IMR-90 (cell line): Measurements from ENCODE around the gene CCNYL1. TPM values are rescaled to one million over a fixed set of nuclear protein-coding genes. Genes with fewer than 3 reads are reported as not detected.

Experiments
- ATAC-seq: fragments of 200-7000 bp; cut with Tn5 transposase; 2 replicates; pipeline ENCODE4 v1.9.1; 2020; ENCODE audit warnings: low read depth, mild to moderate bottlenecking, moderate library complexity
- BruUV-seq: library from RNA; stranded (reverse); fragments of 400-500 nt; replicated peaks from 2 replicates; lab custom pipeline; 2021; lab: Mats Ljungman, UMichigan
- CTCF ChIA-PET: fragments of 300-600 bp; formaldehyde crosslinking; extraction: SDS; loops from one replicate; lab custom pipeline; 2021; ENCODE audit warnings: antibody characterized with exemption; lab: Yijun Ruan, JAX
- POLR2A ChIA-PET: fragments of 300-600 bp; sonication (Branson Sonifier 250); formaldehyde crosslinking; loops from one replicate; lab custom pipeline; 2022; ENCODE audit warnings: antibody characterized with exemption; ENCODE audit not compliant: unreplicated experiment; lab: Charles Lee
- DNase-seq: peaks from one replicate; pipeline ENCODE4 v3.0.0; 2013
- H2AFZ ChIP-seq: replicated peaks from 2 replicates; pipeline ENCODE3; 2013; ENCODE audit warnings: low read length, mild to moderate bottlenecking; ENCODE audit not compliant: poor library complexity
- H2AK5ac ChIP-seq: 2 replicates; pipeline ENCODE4 v1.6.1; 2013; ENCODE audit warnings: low read depth, low read length, inconsistent platforms
- H2AK9ac ChIP-seq: replicated peaks from 2 replicates; pipeline ENCODE3; 2013; ENCODE audit warnings: mild to moderate bottlenecking, low read depth, low read length, moderate library complexity; ENCODE audit not compliant: poor library complexity
- H2BK120ac ChIP-seq: 2 replicates; pipeline ENCODE4 v1.6.1; 2013; ENCODE audit warnings: low read depth, low read length, inconsistent platforms
- H2BK15ac ChIP-seq: 3 replicates; pipeline ENCODE4 v1.6.1; 2013; ENCODE audit warnings: low read depth, low read length, inconsistent platforms
- H2BK20ac ChIP-seq: 2 replicates; pipeline ENCODE4 v1.6.1; 2013; ENCODE audit warnings: low read depth, mild to moderate bottlenecking, inconsistent platforms, low read length, moderate library complexity
- H2BK5ac ChIP-seq: 2 replicates; pipeline ENCODE4 v1.6.1; 2013; ENCODE audit warnings: mild to moderate bottlenecking, low read depth, low read length, inconsistent platforms; ENCODE audit not compliant: poor library complexity, severe bottlenecking
- H3K14ac ChIP-seq: replicated peaks from 2 replicates; pipeline ENCODE4 v1.6.1; 2013; ENCODE audit warnings: low read depth, low read length, inconsistent platforms
- H3K18ac ChIP-seq: 2 replicates; pipeline ENCODE4 v1.6.1; 2013; ENCODE audit warnings: low read depth, low read length, control low read depth
- H3K23ac ChIP-seq: 2 replicates; pipeline ENCODE4 v1.6.1; 2013; ENCODE audit warnings: low read depth, low read length, inconsistent platforms
- H3K27ac ChIP-seq: 2 replicates; pipeline ENCODE4 v1.5.1; 2013; ENCODE audit warnings: mild to moderate bottlenecking, control low read depth, low read length; ENCODE audit not compliant: insufficient read depth
- H3K27me3 ChIP-seq: 2 replicates; pipeline ENCODE4 v1.6.1; 2013; ENCODE audit warnings: low read length; ENCODE audit not compliant: control insufficient read depth, insufficient read depth
- H3K36me3 ChIP-seq: 2 replicates; pipeline ENCODE4 v1.6.1; 2013; ENCODE audit warnings: low read length, mixed read lengths; ENCODE audit not compliant: control insufficient read depth, insufficient read depth
- H3K4ac ChIP-seq: 2 replicates; pipeline ENCODE4 v1.6.1; 2013; ENCODE audit warnings: low read depth, low read length, inconsistent platforms
- H3K4me1 ChIP-seq: 2 replicates; pipeline ENCODE4 v1.6.1; 2013; ENCODE audit warnings: low read length, mixed read lengths; ENCODE audit not compliant: control insufficient read depth, insufficient read depth
- H3K4me2 ChIP-seq: 2 replicates; pipeline ENCODE4 v1.6.1; 2013; ENCODE audit warnings: low read depth, mild to moderate bottlenecking, control low read depth, low read length, moderate library complexity
- H3K4me3 ChIP-seq: 2 replicates; pipeline ENCODE4 v1.5.1; 2013; ENCODE audit warnings: low read depth, mild to moderate bottlenecking, control low read depth, low read length, moderate library complexity; ENCODE audit not compliant: insufficient read depth
- H3K56ac ChIP-seq: 2 replicates; pipeline ENCODE4 v1.6.1; 2013; ENCODE audit warnings: low read length, inconsistent platforms; ENCODE audit not compliant: insufficient read depth; ENCODE audit errors: extremely low read depth
- H3K79me1 ChIP-seq, 2 experiments: 2 replicates each; pipeline ENCODE4 v1.6.1; 2013; ENCODE audit warnings: low read length in 2 of 2, inconsistent platforms in 1 of 2, low read depth in 1 of 2
- H3K9ac ChIP-seq: 2 replicates; pipeline ENCODE4 v1.6.1; 2013; ENCODE audit warnings: low read depth, low read length, control low read depth
- H3K9me1 ChIP-seq: 2 replicates; pipeline ENCODE4 v1.6.1; 2013; ENCODE audit warnings: low read length, inconsistent platforms; ENCODE audit not compliant: insufficient read depth
- H3K9me3 ChIP-seq: 2 replicates; pipeline ENCODE4 v1.6.1; 2013; ENCODE audit warnings: low read length; ENCODE audit not compliant: control insufficient read depth, insufficient read depth
- H4K20me1 ChIP-seq: 2 replicates; pipeline ENCODE4 v1.6.1; 2013; ENCODE audit warnings: low read length, inconsistent platforms; ENCODE audit not compliant: insufficient read depth
- H4K5ac ChIP-seq: 2 replicates; pipeline ENCODE4 v1.6.1; 2013; ENCODE audit warnings: mild to moderate bottlenecking, low read depth, low read length, control low read depth
- H4K8ac ChIP-seq, 2 experiments: 2 replicates each; pipeline ENCODE4 v1.6.1; 2013; ENCODE audit warnings: low read depth in 2 of 2, low read length in 2 of 2, control low read depth in 1 of 2, inconsistent platforms in 1 of 2
- H4K91ac ChIP-seq: 2 replicates; pipeline ENCODE4 v1.6.1; 2013; ENCODE audit warnings: low read depth, low read length, inconsistent platforms; ENCODE audit not compliant: insufficient read depth
- BHLHE40 ChIP-seq: fragments of 150-350 bp; IDR thresholded peaks from 2 replicates; pipeline ENCODE4 v1.6.1; 2016; ENCODE audit warnings: mild to moderate bottlenecking, low read depth, low read length
- CEBPB ChIP-seq: IDR thresholded peaks from 2 replicates; pipeline ENCODE4 v1.6.1; 2012; ENCODE audit warnings: low read depth, low read length, improper control_type of control experiment
- CHD1 ChIP-seq: IDR thresholded peaks from 2 replicates; pipeline ENCODE4 v1.6.1; 2012; ENCODE audit warnings: low read depth, low read length, improper control_type of control experiment
- FOS ChIP-seq: fragments of 150-350 bp; IDR thresholded peaks from 2 replicates; pipeline ENCODE4 v1.6.1; 2016; ENCODE audit warnings: low read depth, low read length
- MAFK ChIP-seq: IDR thresholded peaks from 2 replicates; pipeline ENCODE4 v1.6.1; 2012; ENCODE audit warnings: low read depth, low read length, improper control_type of control experiment
- MAZ ChIP-seq: IDR thresholded peaks from 2 replicates; pipeline ENCODE4 v1.6.1; 2012; ENCODE audit warnings: low read depth, mild to moderate bottlenecking, low read length, improper control_type of control experiment, moderate library complexity, borderline replicate concordance
- MXI1 ChIP-seq: IDR thresholded peaks from 2 replicates; pipeline ENCODE4 v1.6.1; 2012; ENCODE audit warnings: low read depth, mild to moderate bottlenecking, low read length, moderate library complexity, borderline replicate concordance
- NFE2L2 ChIP-seq: fragments of 150-350 bp; IDR thresholded peaks from 2 replicates; pipeline ENCODE4 v1.6.1; 2016; ENCODE audit warnings: low read depth, mild to moderate bottlenecking, low read length
- POLR2A ChIP-seq: IDR thresholded peaks from 2 replicates; pipeline ENCODE4 v1.6.1; 2012; ENCODE audit warnings: mild to moderate bottlenecking, low read depth, low read length
- RAD21 ChIP-seq: IDR thresholded peaks from 2 replicates; pipeline ENCODE4 v1.6.1; 2012; ENCODE audit warnings: low read length, improper control_type of control experiment
- RCOR1 ChIP-seq: IDR thresholded peaks from 2 replicates; pipeline ENCODE4 v1.6.1; 2012; ENCODE audit warnings: mild to moderate bottlenecking, low read length, improper control_type of control experiment; ENCODE audit not compliant: insufficient replicate concordance
- RFX5 ChIP-seq: IDR thresholded peaks from 2 replicates; pipeline ENCODE4 v1.8.0; 2012; ENCODE audit warnings: low read depth, mild to moderate bottlenecking, low read length, moderate library complexity
- SMC3 ChIP-seq: fragments of 150-350 bp; IDR thresholded peaks from 2 replicates; pipeline ENCODE4 v1.6.1; 2016; ENCODE audit warnings: low read depth, mild to moderate bottlenecking, antibody characterized with exemption, low read length, moderate library complexity
- WGBS, 2 experiments: methylation state at CpG; one replicate each; pipeline versions ENCODE4 v1.1.5 to v1.1.7; 2013; ENCODE audit warnings: missing lambda C conversion rate in 2 of 2; ENCODE audit not compliant: insufficient read length in 1 of 2; ENCODE audit errors: extremely low coverage in 2 of 2; 5-methylcytosine and 5-hydroxymethylcytosine counted together
- dilution Hi-C: fragments of 300-500 bp; cut with HindIII; formaldehyde crosslinking; loops from one replicate; pipeline ENCODE4 v1.14.3; 2018; ENCODE audit warnings: low sequenced_read_pairs; ENCODE audit not compliant: unreplicated experiment
- in situ Hi-C: fragments of 300-500 bp; cut with MboI; formaldehyde crosslinking; loops from 3 replicates; pipeline ENCODE4 v1.14.3; 2019; ENCODE audit warnings: low sequenced_read_pairs, inconsistent platforms, mixed read lengths
- intact Hi-C: fragments of 100-400 bp; cut with micrococcal nuclease; formaldehyde crosslinking; loops from 2 replicates; pipeline ENCODE4 v1.10.0; 2022
- polyA plus RNA-seq, 3 experiments: library from polyadenylated mRNA; depleted of rRNA; stranded (reverse); fragments of >200 nt; gene quantifications; 2 replicates each; pipeline ENCODE4 v1.2.3, GENCODE V29; 2012; ENCODE audit warnings: low replicate concordance in 1 of 3
- total RNA-seq: library from RNA; depleted of rRNA; stranded (reverse); fragments of >200 nt; gene quantifications from 2 replicates; pipeline ENCODE4 v1.2.3, GENCODE V29; 2012
- TF ChIP-seq, protein P1 (sequence below): fragments of 150-350 bp; IDR thresholded peaks from 2 replicates; pipeline ENCODE4 v1.6.1; 2017; ENCODE audit warnings: mild to moderate bottlenecking, antibody characterized with exemption, low read length, low read depth
- TF ChIP-seq, protein P2 (sequence below): conservative IDR thresholded peaks from 2 replicates; pipeline ENCODE4 v1.5.1; 2012; ENCODE audit warnings: mild to moderate bottlenecking, low read depth, low read length, improper control_type of control experiment
- TF ChIP-seq, protein P3 (sequence below): fragments of 150-350 bp; IDR thresholded peaks from 2 replicates; pipeline ENCODE4 v1.6.1; 2016; ENCODE audit warnings: low read depth, mild to moderate bottlenecking, low read length, moderate library complexity, borderline replicate concordance

The CCNYL1 gene
- total and polyA plus RNA-seq, 2 of the 4 experiments (the other 2 are of a cell fraction) = 5.4 to 7.3 TPM

DNA sequence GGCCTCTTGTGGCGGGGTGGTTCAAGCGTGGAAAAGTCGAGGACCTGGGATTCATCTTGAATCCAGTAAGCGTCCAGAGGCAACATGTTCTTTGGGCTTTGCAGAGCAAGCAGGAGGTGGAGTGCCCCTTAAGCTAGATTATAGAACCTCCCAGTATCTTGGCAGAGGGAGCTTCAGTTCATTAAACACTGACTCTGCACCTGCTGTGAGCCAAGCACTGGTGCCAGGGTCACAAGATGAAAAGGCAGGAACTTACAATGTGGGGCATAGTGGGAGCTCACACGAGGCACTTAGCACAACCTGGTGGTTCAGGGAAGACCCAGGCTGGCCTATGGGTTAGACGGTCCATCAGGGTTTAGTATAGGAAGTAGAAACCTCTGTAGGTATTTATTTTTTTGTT is 65.7 kb downstream of the CCNYL1 start:
- no peaks in the 10 kb centered on the region for H3K4me1 ChIP-seq
- H2AK5ac ChIP-seq = no peak overlapping the region
- H4K91ac ChIP-seq = no peak overlapping the region
- no peak for DNase-seq
- no peak overlapping the region for H3K14ac ChIP-seq
- POLR2A ChIA-PET = no interaction called here
- H2BK15ac ChIP-seq = no peak overlapping the region
- no peaks in the 10 kb centered on the region for H3K36me3 ChIP-seq
- H2BK5ac ChIP-seq = no peak overlapping the region
- no peak overlapping the region for H3K56ac ChIP-seq
- H3K18ac ChIP-seq = no peak overlapping the region
- no peak overlapping the region for H2AK9ac ChIP-seq
- dilution Hi-C loops (no loop called here), intact Hi-C loops (no loop called here), in situ Hi-C loops (no loop called here)
- H3K27me3 ChIP-seq = peaks cover 2% of the 10 kb centered on the region; the same call in 1 of the 2 replicates
- H3K9me3 ChIP-seq = no peaks in the 10 kb centered on the region
- H3K4me3 ChIP-seq = no peak overlapping the region
- no peak overlapping the region for H3K4ac ChIP-seq
- H3K9me1 ChIP-seq = no peaks in the 10 kb centered on the region
- H3K9ac ChIP-seq = no peak overlapping the region
- H3K23ac ChIP-seq = no peak overlapping the region
- H2AFZ ChIP-seq = no peak overlapping the region
- no peak overlapping the region for H4K8ac ChIP-seq
- WGBS, 2 experiments = 83% methylated on average over 5 of the region's 6 CpGs; no CpG with 5 or more reads in 1 of the 2 experiments
- CTCF ChIA-PET = interaction anchor here (0.6 kb wide), 1 partner anchor 145 kb away, joined by 3 read pairs; no protein-coding TSS in a partner anchor
- H4K20me1 ChIP-seq = no peaks in the 10 kb centered on the region
- no peak overlapping the region for H3K27ac ChIP-seq
- H2BK20ac ChIP-seq = no peak overlapping the region
- H4K5ac ChIP-seq = no peak overlapping the region
- no peaks in the 10 kb centered on the region for H3K79me1 ChIP-seq
- no peak overlapping the region for H3K4me2 ChIP-seq
- no peak for ATAC-seq
- BruUV-seq = no TSS peak
- no peak overlapping the region for H2BK120ac ChIP-seq
- TF ChIP-seq CHD1 = no peak
- TF ChIP-seq SMC3 = no peak
- no peak for TF ChIP-seq MAZ
- no peak for TF ChIP-seq FOS
- no peak for TF ChIP-seq POLR2A
- TF ChIP-seq, protein P1, sequence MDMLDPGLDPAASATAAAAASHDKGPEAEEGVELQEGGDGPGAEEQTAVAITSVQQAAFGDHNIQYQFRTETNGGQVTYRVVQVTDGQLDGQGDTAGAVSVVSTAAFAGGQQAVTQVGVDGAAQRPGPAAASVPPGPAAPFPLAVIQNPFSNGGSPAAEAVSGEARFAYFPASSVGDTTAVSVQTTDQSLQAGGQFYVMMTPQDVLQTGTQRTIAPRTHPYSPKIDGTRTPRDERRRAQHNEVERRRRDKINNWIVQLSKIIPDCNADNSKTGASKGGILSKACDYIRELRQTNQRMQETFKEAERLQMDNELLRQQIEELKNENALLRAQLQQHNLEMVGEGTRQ = no peak
- no peak for TF ChIP-seq NFE2L2
- TF ChIP-seq, protein P2, sequence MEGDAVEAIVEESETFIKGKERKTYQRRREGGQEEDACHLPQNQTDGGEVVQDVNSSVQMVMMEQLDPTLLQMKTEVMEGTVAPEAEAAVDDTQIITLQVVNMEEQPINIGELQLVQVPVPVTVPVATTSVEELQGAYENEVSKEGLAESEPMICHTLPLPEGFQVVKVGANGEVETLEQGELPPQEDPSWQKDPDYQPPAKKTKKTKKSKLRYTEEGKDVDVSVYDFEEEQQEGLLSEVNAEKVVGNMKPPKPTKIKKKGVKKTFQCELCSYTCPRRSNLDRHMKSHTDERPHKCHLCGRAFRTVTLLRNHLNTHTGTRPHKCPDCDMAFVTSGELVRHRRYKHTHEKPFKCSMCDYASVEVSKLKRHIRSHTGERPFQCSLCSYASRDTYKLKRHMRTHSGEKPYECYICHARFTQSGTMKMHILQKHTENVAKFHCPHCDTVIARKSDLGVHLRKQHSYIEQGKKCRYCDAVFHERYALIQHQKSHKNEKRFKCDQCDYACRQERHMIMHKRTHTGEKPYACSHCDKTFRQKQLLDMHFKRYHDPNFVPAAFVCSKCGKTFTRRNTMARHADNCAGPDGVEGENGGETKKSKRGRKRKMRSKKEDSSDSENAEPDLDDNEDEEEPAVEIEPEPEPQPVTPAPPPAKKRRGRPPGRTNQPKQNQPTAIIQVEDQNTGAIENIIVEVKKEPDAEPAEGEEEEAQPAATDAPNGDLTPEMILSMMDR = no peak
- no peak for TF ChIP-seq BHLHE40
- TF ChIP-seq RCOR1 = no peak
- no peak for TF ChIP-seq RFX5
- TF ChIP-seq, protein P3, sequence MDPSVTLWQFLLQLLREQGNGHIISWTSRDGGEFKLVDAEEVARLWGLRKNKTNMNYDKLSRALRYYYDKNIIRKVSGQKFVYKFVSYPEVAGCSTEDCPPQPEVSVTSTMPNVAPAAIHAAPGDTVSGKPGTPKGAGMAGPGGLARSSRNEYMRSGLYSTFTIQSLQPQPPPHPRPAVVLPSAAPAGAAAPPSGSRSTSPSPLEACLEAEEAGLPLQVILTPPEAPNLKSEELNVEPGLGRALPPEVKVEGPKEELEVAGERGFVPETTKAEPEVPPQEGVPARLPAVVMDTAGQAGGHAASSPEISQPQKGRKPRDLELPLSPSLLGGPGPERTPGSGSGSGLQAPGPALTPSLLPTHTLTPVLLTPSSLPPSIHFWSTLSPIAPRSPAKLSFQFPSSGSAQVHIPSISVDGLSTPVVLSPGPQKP = no peak
- TF ChIP-seq MAFK = no peak
- no peak for TF ChIP-seq RAD21
- TF ChIP-seq MXI1 = no peak
- no peak for TF ChIP-seq CEBPB
